AG08395 (cell line): ENCODE data around the gene PTCHD4.

Experiments
- DNase-seq: peaks from one replicate; pipeline ENCODE4 v3.0.0; 2012; ENCODE audit warnings: mixed read lengths, low spot score

Gene PTCHD4

GRCh38 chr6:48099713-48100587, 11.0 kb downstream of the PTCHD4 start:
- DNase-seq = no peak

GRCh38 chr6:48098923-48099322, 12.1 kb downstream of the PTCHD4 start:
- no peak for DNase-seq

- no peak for DNase-seq
Measured at GRCh38 chr6:48092550-48093217, 18.3 kb downstream of the PTCHD4 start.

- DNase-seq = no peak
Measured at GRCh38 chr6:48090546-48090945, 20.5 kb downstream of the PTCHD4 start.

GRCh38 chr6:48087448-48087847, 23.5 kb downstream of the PTCHD4 start:
- DNase-seq = no peak

GRCh38 chr6:48086187-48086586, 24.8 kb downstream of the PTCHD4 start:
- no peak for DNase-seq

- no peak for DNase-seq
Measured at GRCh38 chr6:48085131-48085741, 25.8 kb downstream of the PTCHD4 start.

GRCh38 chr6:48084201-48084600, 26.8 kb downstream of the PTCHD4 start:
- no peak for DNase-seq

GRCh38 chr6:48080227-48081009, 30.6 kb downstream of the PTCHD4 start:
- DNase-seq = no peak

GRCh38 chr6:48078120-48078519, 32.9 kb downstream of the PTCHD4 start:
- no peak for DNase-seq

- DNase-seq = no peak
Measured at GRCh38 chr6:48075181-48075580, 35.8 kb downstream of the PTCHD4 start.

- DNase-seq = no peak
Measured at GRCh38 chr6:48073976-48074767, 36.8 kb downstream of the PTCHD4 start.

- DNase-seq = no peak
Measured at GRCh38 chr6:48071833-48072232, 39.2 kb downstream of the PTCHD4 start.

GRCh38 chr6:48069280-48069679, 41.7 kb downstream of the PTCHD4 start:
- DNase-seq = no peak

- DNase-seq = no peak
Measured at GRCh38 chr6:48068278-48069251, 42.4 kb downstream of the PTCHD4 start.

GRCh38 chr6:48067886-48068277, 43.1 kb downstream of the PTCHD4 start:
- no peak for DNase-seq

- DNase-seq = no peak
Measured at GRCh38 chr6:48067148-48067712, 43.8 kb downstream of the PTCHD4 start.

- DNase-seq = no peak
Measured at GRCh38 chr6:48061265-48061990, 49.6 kb downstream of the PTCHD4 start.
